HEK293T (cell line): Measurements from ENCODE around the gene PLPP4.

Experiments used
- CTCF ChIA-PET: fragments of 350-600 bp; formaldehyde crosslinking; extraction: SDS; loops from one replicate; lab custom pipeline; 2021; ENCODE audit warnings: antibody characterized with exemption, inconsistent platforms; lab: Yijun Ruan, JAX
- POLR2A ChIA-PET: fragments of 350-600 bp; formaldehyde crosslinking; extraction: SDS; loops from one replicate; lab custom pipeline; 2020; ENCODE audit warnings: antibody characterized with exemption, inconsistent platforms; lab: Yijun Ruan, JAX
- DNase-seq: peaks from one replicate; pipeline ENCODE4 v3.0.0; 2012; ENCODE audit warnings: mixed read lengths; ENCODE audit errors: extremely low spot score
- ARNT ChIP-seq: fragments of 450-650 bp; IDR thresholded peaks from 2 replicates; pipeline ENCODE4 v1.6.1; 2017; ENCODE audit warnings: mild to moderate bottlenecking
- BHLHE40 ChIP-seq: fragments of 450-650 bp; IDR thresholded peaks from 2 replicates; pipeline ENCODE4 v1.6.1; 2016; ENCODE audit warnings: mild to moderate bottlenecking, moderate library complexity, borderline replicate concordance
- CTBP1 ChIP-seq: fragments of 450-650 bp; IDR thresholded peaks from 2 replicates; pipeline ENCODE4 v1.6.1; 2016; ENCODE audit warnings: borderline replicate concordance
- ELF4 ChIP-seq: fragments of 450-650 bp; IDR thresholded peaks from 2 replicates; pipeline ENCODE4 v1.6.1; 2017; ENCODE audit warnings: antibody characterized with exemption
- FOXA1 ChIP-seq: fragments of 450-650 bp; IDR thresholded peaks from 2 replicates; pipeline ENCODE4 v1.6.1; 2016; ENCODE audit warnings: mild to moderate bottlenecking
- FOXK2 ChIP-seq: fragments of 450-650 bp; IDR thresholded peaks from 2 replicates; pipeline ENCODE4 v1.6.1; 2016; ENCODE audit warnings: mild to moderate bottlenecking
- FOXM1 ChIP-seq: fragments of 450-650 bp; IDR thresholded peaks from 2 replicates; pipeline ENCODE4 v1.6.1; 2017; ENCODE audit warnings: mild to moderate bottlenecking, borderline replicate concordance
- HDGF ChIP-seq: fragments of 450-650 bp; IDR thresholded peaks from 2 replicates; pipeline ENCODE4 v1.6.1; 2017; ENCODE audit warnings: antibody characterized with exemption, borderline replicate concordance
- L3MBTL2 ChIP-seq: fragments of 450-650 bp; conservative IDR thresholded peaks from 2 replicates; pipeline ENCODE4 v1.6.1; 2016; ENCODE audit warnings: mild to moderate bottlenecking
- LEF1 ChIP-seq: fragments of 450-650 bp; IDR thresholded peaks from 2 replicates; pipeline ENCODE4 v1.6.1; 2017; ENCODE audit warnings: mild to moderate bottlenecking, borderline replicate concordance
- NFRKB ChIP-seq: fragments of 450-650 bp; IDR thresholded peaks from 2 replicates; pipeline ENCODE4 v1.6.1; 2016; ENCODE audit warnings: mild to moderate bottlenecking, moderate library complexity
- SP1 ChIP-seq: fragments of 450-650 bp; IDR thresholded peaks from 2 replicates; pipeline ENCODE4 v1.6.1; 2017
- SUZ12 ChIP-seq: fragments of 450-650 bp; IDR thresholded peaks from 2 replicates; pipeline ENCODE4 v1.6.1; 2016; ENCODE audit warnings: mild to moderate bottlenecking
- TARDBP ChIP-seq: fragments of 450-650 bp; IDR thresholded peaks from 2 replicates; pipeline ENCODE4 v1.6.1; 2016
- ZNF384 ChIP-seq: fragments of 450-650 bp; IDR thresholded peaks from 2 replicates; pipeline ENCODE4 v1.6.1; 2016
- TF ChIP-seq, protein P1 (sequence below): fragments of 450-650 bp; IDR thresholded peaks from 2 replicates; pipeline ENCODE4 v1.6.1; 2016

Gene PLPP4

DNA sequence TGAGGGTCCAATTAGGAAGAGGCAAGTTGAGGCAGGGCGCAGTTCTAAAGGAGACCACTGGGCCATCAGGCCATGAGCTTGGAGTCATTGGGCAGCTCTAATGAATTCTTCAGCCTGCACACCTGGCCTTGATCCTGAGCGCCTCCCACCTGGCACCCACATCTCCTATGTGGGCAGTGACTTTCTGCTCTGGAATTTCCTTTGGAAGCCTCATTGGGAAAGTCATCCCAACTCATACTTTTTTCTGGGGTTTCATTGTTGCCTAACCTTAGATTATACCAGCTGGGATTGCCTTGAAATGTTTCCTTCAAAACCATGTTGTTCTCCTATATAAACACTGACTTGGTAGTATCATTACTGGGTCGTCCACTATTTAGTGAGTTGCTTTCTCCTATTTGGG is 54.1 kb downstream of the PLPP4 start:
- TF ChIP-seq CTBP1, result no peak
- TF ChIP-seq ELF4, result no peak
- no peak for TF ChIP-seq ARNT
- TF ChIP-seq BHLHE40, result no peak
- no peak for TF ChIP-seq ZNF384
- TF ChIP-seq SUZ12, result no peak
- TF ChIP-seq FOXK2, result no peak
- TF ChIP-seq L3MBTL2, result no peak
- no peak for TF ChIP-seq FOXA1
- no peak for DNase-seq
- POLR2A ChIA-PET, result no interaction called here
- CTCF ChIA-PET, result no interaction called here

DNA sequence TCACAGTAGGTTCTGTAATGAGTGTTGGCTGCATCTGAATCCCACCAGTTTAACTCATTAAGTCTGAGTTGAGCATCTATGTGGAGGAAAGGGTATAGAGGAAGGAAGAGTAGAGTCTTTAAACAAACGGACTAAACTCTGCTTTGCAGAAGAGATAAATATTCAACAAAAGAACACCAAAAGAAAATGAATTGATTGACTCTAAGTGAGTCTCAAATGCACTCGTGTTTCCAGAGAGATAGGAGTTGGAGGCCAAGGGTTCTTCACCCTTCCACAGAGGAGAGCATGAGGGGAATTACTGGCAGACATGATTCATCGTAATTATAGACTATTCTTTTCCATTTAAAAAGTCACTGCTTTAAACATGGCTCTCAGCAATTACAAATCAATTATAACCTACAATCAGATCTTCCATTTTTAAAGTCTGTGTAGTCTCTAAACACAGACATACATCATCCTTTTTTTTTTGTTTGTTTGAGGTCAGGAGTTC is 56.3 kb downstream of the PLPP4 start:
- no peak for DNase-seq
- TF ChIP-seq SUZ12, result no peak
- TF ChIP-seq LEF1, result no peak
- TF ChIP-seq, protein P1, sequence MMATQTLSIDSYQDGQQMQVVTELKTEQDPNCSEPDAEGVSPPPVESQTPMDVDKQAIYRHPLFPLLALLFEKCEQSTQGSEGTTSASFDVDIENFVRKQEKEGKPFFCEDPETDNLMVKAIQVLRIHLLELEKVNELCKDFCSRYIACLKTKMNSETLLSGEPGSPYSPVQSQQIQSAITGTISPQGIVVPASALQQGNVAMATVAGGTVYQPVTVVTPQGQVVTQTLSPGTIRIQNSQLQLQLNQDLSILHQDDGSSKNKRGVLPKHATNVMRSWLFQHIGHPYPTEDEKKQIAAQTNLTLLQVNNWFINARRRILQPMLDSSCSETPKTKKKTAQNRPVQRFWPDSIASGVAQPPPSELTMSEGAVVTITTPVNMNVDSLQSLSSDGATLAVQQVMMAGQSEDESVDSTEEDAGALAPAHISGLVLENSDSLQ, result no peak
- TF ChIP-seq SP1, result no peak
- ChIA-PET CTCF (no interaction called here), POLR2A (no interaction called here)

DNA sequence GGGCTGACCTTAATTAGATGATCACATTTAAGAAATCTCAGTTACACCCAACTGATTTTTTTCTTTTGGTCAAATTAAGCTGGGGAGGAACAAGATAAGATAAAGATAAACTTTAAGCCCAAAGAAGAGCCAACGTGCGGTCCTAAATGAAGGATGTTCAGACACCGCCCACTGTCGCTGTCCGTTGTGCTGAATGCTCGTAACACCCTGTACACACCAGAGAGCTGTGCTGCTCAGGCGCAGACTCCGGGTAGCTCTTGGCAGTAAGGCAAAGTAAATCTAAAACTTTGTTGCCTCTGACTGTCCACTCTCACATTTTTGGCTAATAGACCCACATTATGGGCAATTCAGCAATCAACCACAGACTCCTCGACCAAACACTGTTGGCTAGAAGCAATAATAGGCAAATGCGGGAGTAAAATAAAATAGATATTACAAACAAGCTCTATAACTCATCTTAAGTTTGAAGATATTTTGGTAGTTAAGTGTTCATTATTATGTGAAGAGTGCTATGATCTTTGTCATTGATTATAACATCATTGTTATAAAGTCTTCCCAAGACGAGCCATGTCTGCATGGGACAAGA is 57.1 kb downstream of the PLPP4 start:
- no peak for TF ChIP-seq ARNT
- TF ChIP-seq FOXM1, result no peak
- TF ChIP-seq BHLHE40, result no peak
- TF ChIP-seq FOXK2, result no peak
- no peak for TF ChIP-seq CTBP1
- TF ChIP-seq ZNF384, result no peak
- no peak for TF ChIP-seq HDGF
- TF ChIP-seq SP1, result no peak
- TF ChIP-seq L3MBTL2, result no peak
- no peak for TF ChIP-seq TARDBP
- TF ChIP-seq LEF1, result no peak
- no peak for TF ChIP-seq FOXA1
- TF ChIP-seq, protein P1, result no peak
- no peak for TF ChIP-seq ELF4
- no peak for TF ChIP-seq NFRKB
- no peak for TF ChIP-seq SUZ12
- DNase-seq, result peak; percentile 76
- CTCF ChIA-PET, result no interaction called here
- POLR2A ChIA-PET, result interaction anchor here (0.8 kb wide), 1 partner anchor 61 kb away, joined by 3 read pairs; no protein-coding TSS in a partner anchor

DNA sequence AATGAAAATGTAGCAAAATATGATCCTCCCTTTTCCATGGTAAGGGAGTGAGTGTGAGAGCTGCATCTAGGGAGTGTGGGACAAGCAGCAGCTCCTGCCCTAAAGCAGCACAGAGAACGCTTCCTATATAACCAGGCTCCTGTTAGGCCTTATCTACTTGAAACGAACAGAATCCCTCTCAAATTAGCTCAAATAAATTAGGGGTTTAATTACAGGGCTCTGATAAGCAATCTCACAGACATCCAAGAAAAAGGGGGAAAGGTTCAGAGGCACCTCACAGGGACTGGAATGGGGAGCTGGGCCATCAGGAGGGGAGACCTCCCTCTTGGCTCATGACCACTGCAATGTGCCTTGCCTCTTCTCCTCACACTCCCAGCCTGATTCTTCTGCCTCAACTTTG is 57.9 kb downstream of the PLPP4 start:
- ChIA-PET POLR2A (no interaction called here), CTCF (no interaction called here)
- DNase-seq, result no peak
- no peak for TF ChIP-seq FOXM1
- TF ChIP-seq NFRKB, result no peak
- no peak for TF ChIP-seq FOXK2
- no peak for TF ChIP-seq TARDBP
- TF ChIP-seq ARNT, result no peak
- no peak for TF ChIP-seq BHLHE40
- TF ChIP-seq SP1, result no peak
- no peak for TF ChIP-seq L3MBTL2

DNA sequence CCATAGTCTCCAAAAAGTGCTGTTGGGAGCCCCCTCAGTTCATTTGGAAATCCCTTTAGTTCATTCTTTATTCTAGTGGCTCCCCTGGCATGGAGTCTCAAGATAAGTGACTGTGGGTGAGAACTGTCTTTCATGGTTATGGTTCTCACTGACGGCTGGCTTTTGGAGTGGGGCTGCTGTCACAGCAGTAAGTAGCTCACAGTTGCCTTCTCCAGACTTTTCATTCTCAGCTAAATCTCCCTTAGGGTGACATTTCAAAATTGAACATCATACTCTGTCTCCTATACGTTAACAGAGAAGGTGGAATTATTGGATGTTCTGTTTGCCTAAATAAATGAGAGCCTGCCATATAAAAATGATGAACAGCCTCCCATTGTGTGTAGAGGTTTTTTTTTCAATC is 58.7 kb downstream of the PLPP4 start:
- TF ChIP-seq ZNF384 (no peak), HDGF (no peak), TARDBP (no peak), FOXM1 (no peak), BHLHE40 (no peak), L3MBTL2 (no peak), FOXA1 (no peak)
- TF ChIP-seq, protein P1, result no peak
- DNase-seq, result no peak
- CTCF ChIA-PET, result no interaction called here
- POLR2A ChIA-PET, result no interaction called here

DNA sequence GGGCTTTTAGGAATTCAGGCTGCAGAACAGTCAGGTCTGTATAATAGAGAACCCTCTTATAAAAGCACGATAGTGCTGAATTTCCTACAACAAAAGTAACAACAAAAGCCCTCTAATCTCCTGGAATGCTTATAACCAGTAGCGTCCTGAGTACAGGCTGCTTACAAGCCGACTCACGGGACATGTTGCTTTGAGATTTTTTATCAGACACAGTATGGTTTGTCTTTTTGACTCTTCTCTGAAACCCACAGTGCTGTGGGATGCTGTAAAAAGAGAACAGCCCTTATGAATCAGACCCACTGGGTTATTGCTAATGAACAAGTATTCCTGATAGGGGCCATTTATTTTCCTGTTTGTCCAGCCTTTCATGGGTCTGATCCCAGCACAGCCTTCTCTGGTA is 59.4 kb downstream of the PLPP4 start:
- TF ChIP-seq ZNF384, result no peak
- TF ChIP-seq FOXA1, result no peak
- TF ChIP-seq ARNT, result no peak
- TF ChIP-seq NFRKB, result no peak
- TF ChIP-seq, protein P1, result no peak
- no peak for TF ChIP-seq FOXM1
- TF ChIP-seq CTBP1, result no peak
- TF ChIP-seq SUZ12, result no peak
- no peak for TF ChIP-seq LEF1
- no peak for TF ChIP-seq ELF4
- TF ChIP-seq FOXK2, result no peak
- no peak for TF ChIP-seq BHLHE40
- TF ChIP-seq L3MBTL2, result no peak
- TF ChIP-seq SP1, result no peak
- no peak for TF ChIP-seq TARDBP
- TF ChIP-seq HDGF, result no peak
- DNase-seq, result no peak
- ChIA-PET CTCF (no interaction called here), POLR2A (no interaction called here)
